Erythroblast (primary cell): ENCODE measurements around the gene LRRK2.

Experiments used
- DNase-seq, 2 experiments: peaks; one replicate each; lab custom pipeline; 2025; lab: John Stamatoyannopoulos, UW
- GATA1 ChIP-seq: IDR thresholded peaks from 2 replicates; pipeline ENCODE4 v1.6.1; 2011; ENCODE audit warnings: low read depth, mild to moderate bottlenecking, control low read depth, low read length, moderate library complexity
- POLR2A ChIP-seq: IDR thresholded peaks from 2 replicates; pipeline ENCODE4 v1.6.1; 2011; ENCODE audit warnings: mild to moderate bottlenecking, low read length

The LRRK2 gene

GRCh38 chr12:40292788-40293429, 68.1 kb downstream of the LRRK2 start:
- DNase-seq = no peak
- TF ChIP-seq GATA1 = no peak
- no peak for TF ChIP-seq POLR2A

- TF ChIP-seq POLR2A (no peak), GATA1 (no peak)
- DNase-seq = no peak
Observed at GRCh38 chr12:40298341-40298740, 73.5 kb downstream of the LRRK2 start.

- TF ChIP-seq POLR2A = no peak
- TF ChIP-seq GATA1 = no peak
- DNase-seq = no peak
Observed at GRCh38 chr12:40300490-40300889, 75.7 kb downstream of the LRRK2 start.

- no peak for DNase-seq
- TF ChIP-seq GATA1 (no peak), POLR2A (no peak)
Observed at GRCh38 chr12:40309001-40309400, 84.2 kb downstream of the LRRK2 start.

GRCh38 chr12:40310211-40310610, 85.4 kb downstream of the LRRK2 start:
- TF ChIP-seq GATA1 (no peak), POLR2A (no peak)

GRCh38 chr12:40312196-40312595, 87.4 kb downstream of the LRRK2 start:
- TF ChIP-seq GATA1 (no peak), POLR2A (no peak)
- no peak for DNase-seq

More at GRCh38 chr12:40310211-40310610, 85.4 kb downstream of the LRRK2 start:
- DNase-seq = no peak

GRCh38 chr12:40312982-40313576, 88.3 kb downstream of the LRRK2 start:
- TF ChIP-seq POLR2A (no peak), GATA1 (no peak)
- DNase-seq = no peak

GRCh38 chr12:40313928-40314327, 89.1 kb downstream of the LRRK2 start:
- DNase-seq = no peak
- TF ChIP-seq GATA1 (no peak), POLR2A (no peak)

- no peak for DNase-seq
- no peak for TF ChIP-seq POLR2A
- TF ChIP-seq GATA1 = no peak
Observed at GRCh38 chr12:40314927-40315326, 90.1 kb downstream of the LRRK2 start.

GRCh38 chr12:40315375-40315774, 90.6 kb downstream of the LRRK2 start:
- DNase-seq = no peak
- TF ChIP-seq GATA1 = no peak
- TF ChIP-seq POLR2A = no peak

- no peak for DNase-seq
- no peak for TF ChIP-seq POLR2A
Observed at GRCh38 chr12:40324261-40324660, 99.5 kb downstream of the LRRK2 start.

GRCh38 chr12:40325349-40325960, 100.7 kb downstream of the LRRK2 start:
- TF ChIP-seq GATA1 (no peak), POLR2A (no peak)
- peak; percentile 19 to 20 for DNase-seq

GRCh38 chr12:40327535-40327934, 102.7 kb downstream of the LRRK2 start:
- DNase-seq = no peak
- no peak for TF ChIP-seq GATA1
- no peak for TF ChIP-seq POLR2A

- DNase-seq = no peak
- TF ChIP-seq GATA1 = no peak
- TF ChIP-seq POLR2A = no peak
Observed at GRCh38 chr12:40330180-40330579, 105.4 kb downstream of the LRRK2 start.
